Measurements from ENCODE around the gene ARHGEF10L. TPM values are rescaled to one million over a fixed set of nuclear protein-coding genes. Genes with fewer than 3 reads are reported as not detected.
A peak's percentile ranks its signal among the peaks of the same experiment; 100 is the strongest.

The ARHGEF10L gene
- total RNA-seq, 1 donor: 16.8 TPM

DNA sequence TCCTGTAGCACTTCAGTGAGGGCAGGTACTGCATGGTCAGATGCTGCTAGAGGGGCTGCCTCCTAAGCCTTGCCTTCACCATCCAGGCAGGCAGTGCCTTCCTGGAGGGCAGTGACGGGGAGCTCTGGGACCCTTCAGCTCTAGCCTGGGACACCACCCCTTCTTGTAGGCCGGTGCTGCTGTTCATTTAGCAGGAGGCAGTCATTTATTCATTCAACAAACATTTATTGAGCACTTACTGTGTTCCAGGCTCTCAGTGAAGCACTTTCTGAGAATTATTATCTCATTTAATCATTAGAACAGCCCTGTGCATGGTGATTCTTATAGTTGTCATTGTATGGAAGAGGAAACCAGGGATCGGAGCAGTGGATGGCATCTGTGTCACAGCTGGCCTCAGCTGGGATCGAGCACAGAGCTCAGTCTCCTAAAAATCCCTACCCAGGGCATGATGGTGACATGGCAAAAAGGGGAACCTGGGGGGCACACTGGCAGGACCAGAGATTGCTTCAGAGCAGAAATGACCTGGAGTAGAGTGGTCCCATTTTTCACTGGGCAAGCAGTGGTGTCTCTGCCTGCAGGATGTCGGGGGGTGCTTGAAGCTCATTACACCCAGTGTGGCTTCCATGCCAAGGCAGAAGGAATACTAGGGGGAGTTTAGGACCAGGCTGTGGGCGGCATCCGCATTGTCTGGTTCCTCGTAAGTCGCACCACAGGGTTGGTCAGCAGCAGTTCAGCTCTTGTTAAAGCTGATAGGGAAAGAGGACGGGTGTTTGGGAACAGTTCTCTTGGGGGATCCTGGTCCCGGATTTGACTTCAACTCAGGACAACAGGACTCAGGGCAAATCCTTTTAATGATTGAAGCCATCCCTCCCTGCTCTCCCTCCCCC is 28.8 kb downstream of the ARHGEF10L start:
- no peak for TF ChIP-seq CTCF (IDR thresholded peaks at IDR 0.05; ENCODE audit: insufficient read depth, low read depth, low read length)
- DNase-seq (ENCODE audit: low read depth): no peak
- H3K4me3 ChIP-seq (ENCODE audit: low read depth, low read length): no peak overlapping the region

DNA sequence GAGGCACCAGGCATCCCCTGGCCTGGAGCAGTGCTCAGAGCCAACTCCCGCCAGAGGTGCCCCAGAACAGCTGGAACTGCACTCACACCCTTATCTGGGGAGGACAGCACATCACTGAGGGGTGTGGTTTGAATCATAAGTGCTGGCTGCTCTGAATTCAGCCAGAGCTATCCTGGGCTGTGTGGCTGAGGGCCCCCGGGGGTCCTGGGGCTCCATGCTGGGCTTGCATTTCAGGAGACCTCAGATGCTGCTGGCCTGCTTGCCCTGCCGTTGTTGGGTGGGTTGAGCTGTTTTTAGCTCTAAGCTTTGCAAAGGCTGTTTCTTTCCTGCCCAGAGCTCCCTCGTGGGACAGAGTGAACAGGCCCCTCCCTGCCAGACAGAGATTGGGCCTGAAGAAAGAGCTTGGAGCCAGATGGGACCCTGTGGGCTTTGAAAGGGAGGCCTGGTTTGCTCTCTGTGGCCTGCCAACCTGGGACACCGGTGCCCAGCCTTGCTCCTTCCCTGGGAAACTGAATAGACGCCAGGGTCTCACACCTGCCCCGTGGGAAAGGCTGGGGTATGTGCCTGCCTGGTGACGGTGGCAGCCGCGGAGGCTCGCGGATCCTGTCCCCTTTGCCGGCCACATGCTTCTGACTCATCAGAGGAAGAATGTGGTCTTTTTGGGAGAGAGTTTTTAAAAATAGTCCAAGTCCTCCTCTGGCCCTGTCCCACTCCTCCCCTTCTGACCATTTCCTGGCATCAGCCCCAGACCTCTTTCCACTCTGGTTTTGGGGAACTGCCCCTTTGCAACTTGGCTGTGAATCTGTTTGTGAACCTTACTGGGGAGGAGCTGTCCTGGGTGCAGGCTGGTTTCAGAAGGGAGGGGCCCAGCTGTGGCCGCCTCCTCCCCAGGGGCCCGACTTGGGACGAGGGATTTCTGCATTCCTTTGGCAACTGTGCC is 30.0 kb downstream of the ARHGEF10L start:
- no peak overlapping the region for H3K4me3 ChIP-seq (ENCODE audit: low read depth, low read length)
- no peak for TF ChIP-seq CTCF (IDR thresholded peaks at IDR 0.05; ENCODE audit: insufficient read depth, low read depth, low read length)
- DNase-seq (ENCODE audit: low read depth): peak; percentile 89

DNA sequence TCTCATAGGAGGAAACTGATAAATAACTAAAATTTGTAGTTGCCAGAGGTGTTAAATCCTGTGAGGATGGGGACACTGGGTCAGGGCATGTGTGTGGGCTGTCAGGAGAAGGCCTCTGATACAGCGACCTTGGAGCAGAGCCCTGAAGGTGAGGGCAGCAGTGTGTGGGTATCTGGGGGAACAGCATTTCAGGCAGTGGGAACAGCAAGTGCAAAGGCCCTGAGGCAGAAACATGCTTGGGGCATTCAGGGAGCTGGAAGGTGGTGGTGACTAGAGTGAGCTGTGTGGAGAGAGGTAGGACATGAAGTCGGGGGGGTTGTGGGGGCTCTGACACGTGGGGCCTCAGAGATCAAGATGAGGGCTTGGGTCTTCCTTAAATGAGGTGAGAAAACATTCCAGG is 30.7 kb downstream of the ARHGEF10L start:
- no peak overlapping the region for H3K4me3 ChIP-seq (ENCODE audit: low read depth, low read length)
- DNase-seq (ENCODE audit: low read depth): no peak
- no peak for TF ChIP-seq CTCF (IDR thresholded peaks at IDR 0.05; ENCODE audit: insufficient read depth, low read depth, low read length)

DNA sequence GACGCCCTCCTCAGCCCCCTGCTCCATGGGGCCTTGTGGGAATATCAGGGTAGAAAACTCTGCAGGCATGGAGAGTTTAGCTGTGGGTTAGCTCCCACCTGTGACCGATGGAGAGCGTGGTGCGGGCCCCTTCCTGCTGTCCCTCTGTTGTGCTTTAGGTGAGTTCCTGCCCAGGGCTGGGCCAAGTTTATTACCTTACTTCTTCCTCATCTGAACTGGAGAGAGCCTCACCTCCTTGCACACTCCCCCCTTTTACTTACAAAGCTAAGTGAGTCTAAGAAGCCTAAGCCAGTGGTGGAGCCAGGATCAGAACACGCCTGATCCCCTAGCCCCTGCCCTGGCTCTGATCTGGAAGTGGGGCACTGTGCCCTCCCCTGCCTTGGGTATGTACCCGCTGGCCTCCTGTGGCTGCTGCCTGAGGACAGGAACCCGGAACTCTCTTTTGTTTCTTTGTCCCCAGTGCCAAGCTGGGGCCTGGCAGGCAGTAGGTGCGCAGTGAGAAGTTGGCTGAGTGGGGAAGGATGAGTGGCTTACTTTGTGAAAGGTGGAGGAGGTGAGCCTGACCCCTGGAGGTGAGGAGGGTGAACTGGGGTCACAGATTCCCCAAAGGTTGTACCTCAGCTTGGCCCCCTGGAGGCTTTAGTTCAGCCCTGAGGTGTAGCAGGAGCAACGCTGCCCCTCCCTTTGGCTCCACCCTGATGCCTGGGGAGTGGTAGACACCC is 32.9 kb downstream of the ARHGEF10L start:
- peak; percentile 2 for TF ChIP-seq CTCF (IDR thresholded peaks at IDR 0.05; ENCODE audit: insufficient read depth, low read depth, low read length)
- no peak for DNase-seq (ENCODE audit: low read depth)
- no peak overlapping the region for H3K4me3 ChIP-seq (ENCODE audit: low read depth, low read length)

- TF ChIP-seq CTCF (IDR thresholded peaks at IDR 0.05; ENCODE audit: insufficient read depth, low read depth, low read length): no peak
- no peak overlapping the region for H3K4me3 ChIP-seq (ENCODE audit: low read depth, low read length)
- DNase-seq (ENCODE audit: low read depth): no peak
Measured at GRCh38 chr1:17573518-17574041, 34.1 kb downstream of the ARHGEF10L start.

- peak; percentile 9 for TF ChIP-seq CTCF (IDR thresholded peaks at IDR 0.05; ENCODE audit: insufficient read depth, low read depth, low read length)
- H3K4me3 ChIP-seq (ENCODE audit: low read depth, low read length): no peak overlapping the region
Measured at GRCh38 chr1:17574516-17574915, 35.0 kb downstream of the ARHGEF10L start.

More at GRCh38 chr1:17574516-17574915, 35.0 kb downstream of the ARHGEF10L start:
- DNase-seq (ENCODE audit: low read depth): no peak
